HG03139 (cell line): ENCODE data around the gene LANCL1.

Experiments
- ATAC-seq: cut with Tn5 transposase; IDR thresholded peaks from one replicate; pipeline ENCODE4 v1.9.1; 2021; ENCODE audit not compliant: unreplicated experiment

Gene LANCL1

GRCh38 chr2:210399440-210400041 is 77.0 kb downstream of the LANCL1 start:
- ATAC-seq: no peak

GRCh38 chr2:210392469-210392881 is 84.1 kb downstream of the LANCL1 start:
- ATAC-seq: no peak

DNA sequence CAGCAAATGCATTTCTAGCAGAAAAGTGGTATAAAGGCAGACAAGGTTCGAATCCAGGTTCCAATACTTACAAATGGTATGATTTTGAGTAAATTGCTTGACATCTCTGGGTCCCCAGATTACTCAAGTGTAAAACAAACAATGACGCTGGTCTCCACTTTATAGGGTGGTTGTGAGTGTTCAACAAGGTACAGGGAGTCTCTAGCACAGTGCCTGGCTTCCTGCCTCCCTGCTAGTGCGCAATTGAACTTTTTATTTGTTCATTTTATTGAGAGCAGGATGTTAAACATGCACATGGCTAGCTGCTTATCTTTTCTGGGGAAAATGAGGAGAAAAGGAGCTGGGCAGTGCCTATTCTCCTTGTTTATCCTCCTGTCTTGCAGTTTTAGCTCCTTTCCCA is 86.7 kb downstream of the LANCL1 start:
- no peak for ATAC-seq

- ATAC-seq: no peak
Observed at GRCh38 chr2:210388148-210388547, 88.4 kb downstream of the LANCL1 start.

DNA sequence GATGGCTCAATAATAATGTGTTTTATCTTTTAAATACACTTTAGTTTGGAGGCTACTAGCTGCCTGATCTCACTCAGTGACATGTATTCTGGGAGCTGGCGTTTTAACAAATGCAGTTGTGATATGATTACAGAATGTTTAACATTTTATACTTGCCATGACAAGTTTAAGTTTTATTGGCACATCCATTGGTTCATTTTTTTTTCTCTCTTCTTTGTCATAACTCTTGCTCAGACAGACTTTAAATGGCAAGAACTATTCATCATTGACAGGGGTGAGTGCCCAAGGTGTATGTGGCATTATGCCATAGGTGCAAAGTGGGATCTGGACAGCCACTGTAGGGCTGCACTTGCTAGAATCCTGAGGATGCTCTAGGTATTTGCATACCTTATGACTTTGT is 89.5 kb downstream of the LANCL1 start:
- no peak for ATAC-seq
